ENCODE data around the gene NAA16.
A peak's percentile ranks its signal among the peaks of the same experiment; 100 is the strongest.

Gene NAA16

GRCh38 chr13:41296879-41297646, 14.0 kb upstream of the NAA16 start:
- Histone ChIP-seq H3K4me3 (replicated peaks; ENCODE audit: low read depth, low read length) (no peak overlapping the region), H3K36me3 (ENCODE audit: control insufficient read depth, insufficient read depth, low read length) (no peaks in the 10 kb centered on the region), H3K27me3 (replicated peaks; ENCODE audit: control insufficient read depth, insufficient read depth, low read length) (no peaks in the 10 kb centered on the region)
- TF ChIP-seq CTCF (IDR thresholded peaks at IDR 0.05; ENCODE audit: insufficient read depth, low read length, poor library complexity, severe bottlenecking) = no peak
- no peak for DNase-seq (ENCODE audit: extremely low read depth, insufficient read length)

DNA sequence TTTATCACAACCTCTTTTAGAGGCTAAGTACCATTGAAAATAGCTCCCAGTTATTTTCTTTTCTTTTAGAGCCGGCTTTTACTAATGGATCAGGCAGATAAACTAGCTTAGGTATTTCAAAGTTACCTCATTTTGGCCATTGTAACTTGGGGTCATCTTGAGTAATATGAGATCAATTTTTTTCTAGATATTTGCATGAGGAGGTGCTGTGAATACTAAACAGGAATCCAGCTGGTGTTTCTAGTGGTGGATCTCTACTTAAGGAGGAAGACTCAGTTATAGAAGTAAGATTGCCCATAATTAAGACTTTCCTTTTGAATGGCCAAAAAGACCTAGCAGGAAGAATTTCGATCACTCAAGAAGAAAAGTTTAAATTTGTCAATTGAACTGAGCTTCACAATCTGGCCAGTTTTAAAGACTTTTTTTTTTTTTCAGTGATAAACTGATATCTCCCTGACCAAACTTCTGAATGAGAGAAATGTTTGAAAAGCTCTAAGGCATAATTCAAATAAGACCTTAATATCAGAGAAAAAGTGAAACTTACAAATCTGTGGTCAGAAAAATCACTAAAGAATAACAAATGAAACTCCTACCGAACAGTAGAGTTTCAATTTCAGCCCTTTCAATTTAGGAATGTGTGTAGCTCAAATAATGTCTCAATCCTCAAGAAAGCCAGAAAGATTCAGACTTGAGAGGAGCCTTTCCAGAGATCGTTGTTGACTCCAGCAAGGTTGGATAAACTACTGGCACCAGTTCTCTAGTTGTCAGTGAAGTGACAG, 11.6 kb upstream of the NAA16 start:
- H3K36me3 ChIP-seq (ENCODE audit: control insufficient read depth, insufficient read depth, low read length) = no peaks in the 10 kb centered on the region
- TF ChIP-seq CTCF (IDR thresholded peaks at IDR 0.05; ENCODE audit: insufficient read depth, low read length, poor library complexity, severe bottlenecking) = no peak
- no peaks in the 10 kb centered on the region for H3K27me3 ChIP-seq (replicated peaks; ENCODE audit: control insufficient read depth, insufficient read depth, low read length)
- H3K4me3 ChIP-seq (replicated peaks; ENCODE audit: low read depth, low read length) = no peak overlapping the region
- peak; percentile 12 for DNase-seq (ENCODE audit: extremely low read depth, insufficient read length)

GRCh38 chr13:41302743-41303142, 8.3 kb upstream of the NAA16 start:
- no peak for TF ChIP-seq CTCF (IDR thresholded peaks at IDR 0.05; ENCODE audit: insufficient read depth, low read length, poor library complexity, severe bottlenecking)
- Histone ChIP-seq H3K4me3 (replicated peaks; ENCODE audit: low read depth, low read length) (no peak overlapping the region), H3K27me3 (replicated peaks; ENCODE audit: control insufficient read depth, insufficient read depth, low read length) (no peaks in the 10 kb centered on the region), H3K36me3 (ENCODE audit: control insufficient read depth, insufficient read depth, low read length) (no peaks in the 10 kb centered on the region)
- DNase-seq (ENCODE audit: extremely low read depth, insufficient read length) = no peak

GRCh38 chr13:41304551-41304950, 6.5 kb upstream of the NAA16 start:
- no peak for TF ChIP-seq CTCF (IDR thresholded peaks at IDR 0.05; ENCODE audit: insufficient read depth, low read length, poor library complexity, severe bottlenecking)
- H3K4me3 ChIP-seq (replicated peaks; ENCODE audit: low read depth, low read length) = no peak overlapping the region
- no peaks in the 10 kb centered on the region for H3K36me3 ChIP-seq (ENCODE audit: control insufficient read depth, insufficient read depth, low read length)
- no peaks in the 10 kb centered on the region for H3K27me3 ChIP-seq (replicated peaks; ENCODE audit: control insufficient read depth, insufficient read depth, low read length)
- no peak for DNase-seq (ENCODE audit: extremely low read depth, insufficient read length)

- no peak overlapping the region for H3K4me3 ChIP-seq (replicated peaks; ENCODE audit: low read depth, low read length)
- no peak for DNase-seq (ENCODE audit: extremely low read depth, insufficient read length)
- no peaks in the 10 kb centered on the region for H3K27me3 ChIP-seq (replicated peaks; ENCODE audit: control insufficient read depth, insufficient read depth, low read length)
- H3K36me3 ChIP-seq (ENCODE audit: control insufficient read depth, insufficient read depth, low read length) = no peaks in the 10 kb centered on the region
- TF ChIP-seq CTCF (IDR thresholded peaks at IDR 0.05; ENCODE audit: insufficient read depth, low read length, poor library complexity, severe bottlenecking) = no peak
These were observed 4.6 kb upstream of the NAA16 start for GRCh38 chr13:41306271-41307145.

Data from GM06990 (cell line).